GM13976 (cell line): ENCODE measurements around the gene SMYD4.
"Not testable (repeated sequence)": the region's sequence is repeated elsewhere in the genome, so short reads cannot be mapped to it uniquely, and the experiment has no call there.

Experiments used
- DNase-seq: peaks from one replicate; pipeline ENCODE4 v3.0.0; 2012; ENCODE audit warnings: low spot score
- in situ Hi-C: fragments of 300-500 bp; cut with MboI; formaldehyde crosslinking; loops from one replicate; pipeline ENCODE4 v1.12.0; 2022; ENCODE audit warnings: low sequenced_read_pairs, mixed read lengths, inconsistent platforms; ENCODE audit not compliant: unreplicated experiment
- TF ChIP-seq, protein P1 (sequence below): IDR thresholded peaks from 2 replicates; pipeline ENCODE4 v1.5.1; 2012; ENCODE audit warnings: borderline replicate concordance, mild to moderate bottlenecking; ENCODE audit not compliant: insufficient read depth; ENCODE audit errors: extremely low read depth, missing control alignments, control extremely low read depth

Gene SMYD4

DNA sequence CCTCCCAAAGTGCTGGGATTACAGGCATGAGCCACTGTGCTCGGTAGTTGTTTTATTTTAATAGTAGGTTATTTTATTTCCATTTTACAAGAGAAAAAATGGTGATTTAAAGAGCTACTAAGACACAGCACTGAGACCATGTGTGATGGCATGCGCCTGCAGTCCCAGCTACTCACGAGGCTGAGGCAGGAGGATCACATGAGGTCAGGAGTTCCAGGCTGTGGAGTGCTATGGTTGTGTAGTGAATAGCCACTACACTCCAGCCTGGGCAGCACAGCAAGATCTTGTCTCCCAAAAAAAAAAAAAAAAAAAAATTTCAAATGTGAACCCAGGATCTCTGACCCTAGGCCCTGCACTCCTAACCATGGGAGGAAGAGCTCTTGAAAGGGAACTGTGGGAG lies 64.1 kb downstream of the SMYD4 start:
- no peak for DNase-seq
- in situ Hi-C loops = no loop called here
- TF ChIP-seq, protein P1, sequence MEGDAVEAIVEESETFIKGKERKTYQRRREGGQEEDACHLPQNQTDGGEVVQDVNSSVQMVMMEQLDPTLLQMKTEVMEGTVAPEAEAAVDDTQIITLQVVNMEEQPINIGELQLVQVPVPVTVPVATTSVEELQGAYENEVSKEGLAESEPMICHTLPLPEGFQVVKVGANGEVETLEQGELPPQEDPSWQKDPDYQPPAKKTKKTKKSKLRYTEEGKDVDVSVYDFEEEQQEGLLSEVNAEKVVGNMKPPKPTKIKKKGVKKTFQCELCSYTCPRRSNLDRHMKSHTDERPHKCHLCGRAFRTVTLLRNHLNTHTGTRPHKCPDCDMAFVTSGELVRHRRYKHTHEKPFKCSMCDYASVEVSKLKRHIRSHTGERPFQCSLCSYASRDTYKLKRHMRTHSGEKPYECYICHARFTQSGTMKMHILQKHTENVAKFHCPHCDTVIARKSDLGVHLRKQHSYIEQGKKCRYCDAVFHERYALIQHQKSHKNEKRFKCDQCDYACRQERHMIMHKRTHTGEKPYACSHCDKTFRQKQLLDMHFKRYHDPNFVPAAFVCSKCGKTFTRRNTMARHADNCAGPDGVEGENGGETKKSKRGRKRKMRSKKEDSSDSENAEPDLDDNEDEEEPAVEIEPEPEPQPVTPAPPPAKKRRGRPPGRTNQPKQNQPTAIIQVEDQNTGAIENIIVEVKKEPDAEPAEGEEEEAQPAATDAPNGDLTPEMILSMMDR = no peak

DNA sequence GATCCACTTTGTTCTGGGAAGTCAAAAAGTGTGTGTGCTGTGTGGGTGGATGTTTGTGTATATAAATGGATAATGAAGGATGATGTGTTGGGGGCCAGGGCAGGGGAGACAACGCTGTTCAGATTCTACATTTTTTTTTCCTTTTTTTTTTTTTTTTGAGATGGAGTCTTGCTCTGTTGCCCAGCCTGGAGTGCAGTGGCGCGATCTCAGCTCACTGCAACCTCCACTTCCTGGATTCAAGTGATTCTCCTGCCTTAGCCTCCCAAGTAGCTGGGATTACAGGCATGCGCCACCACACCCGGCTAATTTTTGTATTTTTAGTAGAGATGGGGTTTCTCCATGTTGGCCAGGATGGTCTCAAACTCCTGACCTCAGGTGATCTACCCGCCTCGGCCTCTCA lies 65.0 kb downstream of the SMYD4 start:
- in situ Hi-C loops, DNase-seq: not testable (repeated sequence)

DNA sequence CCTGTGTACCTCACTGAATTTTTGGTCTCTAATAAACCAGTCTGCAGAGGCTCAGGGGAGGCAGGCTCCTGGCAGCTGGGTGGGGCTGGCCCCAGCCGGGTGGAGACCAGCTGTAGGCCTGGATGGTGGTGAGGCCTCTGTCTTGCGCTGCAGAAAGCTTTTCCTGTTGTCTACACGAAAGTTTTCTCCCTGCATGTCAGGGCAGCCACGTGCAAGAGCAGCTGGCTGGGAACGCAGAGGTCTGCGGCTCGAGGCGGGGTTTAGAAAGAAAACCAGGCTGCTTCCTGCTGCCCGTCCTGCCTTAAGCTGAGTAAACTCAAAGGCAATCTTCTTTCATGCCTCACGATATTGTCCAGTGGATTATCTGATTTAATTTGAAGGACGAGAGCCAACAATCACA lies 65.4 kb downstream of the SMYD4 start:
- DNase-seq = no peak
- in situ Hi-C loops = no loop called here
- TF ChIP-seq, protein P1 = no peak

DNA sequence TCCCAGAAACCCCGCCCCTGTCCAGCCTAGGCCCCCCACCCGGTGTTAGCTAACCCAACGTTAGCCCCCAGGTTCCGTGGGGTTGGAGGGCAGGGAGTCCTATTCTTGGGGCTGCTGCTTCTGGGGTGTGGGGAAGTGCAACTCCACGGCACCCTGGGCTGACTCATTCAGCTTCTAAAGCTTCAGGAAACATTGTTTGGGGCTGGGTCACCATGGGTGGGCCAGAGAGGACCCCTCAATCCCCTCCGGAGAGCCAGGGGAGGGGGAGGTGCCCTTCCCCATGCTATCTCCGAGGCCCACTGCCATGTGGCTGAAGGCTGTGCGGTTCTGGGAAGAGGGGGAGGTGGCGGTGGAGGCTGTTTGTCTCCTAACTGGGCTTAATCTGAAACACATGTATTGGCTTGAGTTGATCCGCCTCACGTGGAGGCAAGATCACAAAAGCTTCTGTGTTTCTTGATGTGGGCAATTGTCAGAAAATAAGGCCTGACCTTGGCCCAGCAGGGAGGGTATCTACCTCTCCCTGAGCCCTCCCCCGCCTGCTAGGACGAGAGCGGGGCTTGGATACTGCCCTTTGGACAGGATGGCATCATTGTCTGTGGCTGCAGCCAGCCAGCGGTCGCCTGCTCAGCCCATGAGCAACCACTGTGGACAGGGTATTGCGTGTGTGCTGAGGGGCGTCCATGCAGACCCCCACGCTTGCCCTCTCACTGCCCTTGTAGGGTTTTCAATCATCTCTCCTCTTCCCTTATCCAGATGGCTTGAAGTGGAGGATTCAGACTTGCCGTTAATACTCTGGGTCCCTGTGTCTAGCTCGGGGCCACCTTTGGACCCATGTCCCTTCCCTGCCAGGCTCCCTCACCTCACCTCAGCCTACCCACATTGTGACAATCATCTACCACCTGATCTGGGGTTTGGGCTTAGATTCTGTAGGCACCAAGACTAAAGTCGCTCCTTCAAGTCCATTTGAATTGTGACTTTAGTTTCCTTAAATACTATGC lies 66.5 kb downstream of the SMYD4 start:
- no peak for DNase-seq
- in situ Hi-C loops = no loop called here
- TF ChIP-seq, protein P1 = no peak

DNA sequence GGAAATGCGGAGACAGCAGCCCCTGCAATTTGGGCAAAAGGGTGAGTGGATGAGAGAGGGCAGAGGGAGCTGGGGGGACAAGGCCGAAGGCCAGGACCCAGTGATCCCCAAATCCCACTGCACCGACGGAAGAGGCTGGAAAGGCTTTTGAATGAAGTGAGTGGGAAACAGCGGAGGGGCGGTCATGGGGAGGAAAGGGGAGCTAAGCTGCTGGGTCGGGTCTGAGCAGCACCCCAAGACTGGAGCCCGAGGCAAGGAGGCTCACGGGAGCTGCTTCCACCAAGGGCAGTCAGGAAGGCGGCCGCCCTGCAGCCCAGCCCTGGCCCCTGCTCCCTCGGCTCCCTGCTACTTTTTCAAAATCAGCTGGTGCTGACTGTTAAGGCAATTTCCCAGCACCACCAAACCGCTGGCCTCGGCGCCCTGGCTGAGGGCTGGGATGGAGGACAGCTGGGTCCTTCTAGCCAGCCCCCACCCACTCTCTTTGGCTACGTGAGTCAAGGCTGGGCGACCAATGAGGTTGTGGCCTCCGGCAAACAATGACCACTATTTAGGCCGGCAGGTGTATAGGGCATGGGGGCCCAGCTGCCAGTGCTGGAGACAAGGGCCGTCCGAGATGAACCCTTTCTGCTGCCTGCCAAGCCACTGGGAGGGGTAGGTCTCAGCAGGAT lies 67.3 kb downstream of the SMYD4 start:
- no peak for DNase-seq
- TF ChIP-seq, protein P1 = no peak
- in situ Hi-C loops = no loop called here

DNA sequence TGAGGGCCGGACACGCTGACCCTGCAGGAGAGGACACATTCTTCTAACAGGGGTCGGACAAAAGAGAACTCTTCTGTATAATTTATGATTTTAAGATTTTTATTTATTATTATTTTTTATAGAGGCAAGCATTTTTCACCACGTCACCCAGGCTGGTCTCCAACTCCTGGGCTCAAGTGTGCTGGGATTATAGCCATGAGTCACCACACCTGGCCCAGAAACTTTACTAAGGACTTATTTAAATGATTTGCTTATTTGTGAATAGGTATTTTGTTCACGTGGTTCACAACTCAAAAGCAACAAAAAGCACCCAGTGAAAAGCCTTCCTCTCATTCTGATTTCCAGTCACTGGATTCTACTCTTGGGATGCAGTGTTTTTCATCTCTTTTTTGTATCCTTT lies 70.2 kb downstream of the SMYD4 start:
- in situ Hi-C loops = no loop called here
- TF ChIP-seq, protein P1 = no peak
- no peak for DNase-seq

DNA sequence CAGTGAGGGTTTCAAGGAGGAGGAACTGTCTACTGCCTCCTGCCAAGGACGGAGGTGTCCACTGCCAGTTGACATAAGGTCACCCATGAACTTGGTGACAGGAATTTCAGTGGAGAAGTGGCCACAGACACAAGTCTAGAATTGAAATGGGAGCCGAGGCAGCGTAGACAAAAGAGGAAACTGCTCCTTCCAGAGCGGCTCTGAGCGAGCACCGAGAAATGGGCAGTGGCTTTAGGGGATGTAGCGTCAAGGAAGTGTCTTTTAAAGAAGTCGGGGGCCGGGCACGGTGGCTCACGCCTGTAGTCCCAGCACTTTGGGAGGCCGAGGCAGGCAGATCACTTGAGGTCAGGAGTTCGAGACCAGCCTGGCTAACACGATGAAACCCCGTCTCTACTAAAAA lies 70.9 kb downstream of the SMYD4 start:
- TF ChIP-seq, protein P1 = no peak
- in situ Hi-C loops = no loop called here
- no peak for DNase-seq
